HG03039 (cell line): ENCODE results near the gene NMNAT2.
"Not testable (repeated sequence)": the region's sequence is repeated elsewhere in the genome, so short reads cannot be mapped to it uniquely, and the experiment has no call there.

Source experiments
- ATAC-seq: cut with Tn5 transposase; IDR thresholded peaks from one replicate; pipeline ENCODE4 v1.9.1; 2021; ENCODE audit warnings: mild to moderate bottlenecking, moderate library complexity; ENCODE audit not compliant: unreplicated experiment

The NMNAT2 gene

GRCh38 chr1:183417772-183418491, at the start of gene NMNAT2:
Gene NMNAT2, minus strand, starts transcription at chr1:183418380. Its CDS starts 113 bp downstream, at chr1:183418267.
- no peak for ATAC-seq

GRCh38 chr1:183467687-183468086, 49.5 kb upstream of the NMNAT2 start:
- no peak for ATAC-seq

GRCh38 chr1:183466781-183467180, 48.6 kb upstream of the NMNAT2 start:
- ATAC-seq = no peak

- no peak for ATAC-seq
Observed at GRCh38 chr1:183463566-183463965, 45.4 kb upstream of the NMNAT2 start.

- ATAC-seq = no peak
Observed at GRCh38 chr1:183461350-183461749, 43.2 kb upstream of the NMNAT2 start.

GRCh38 chr1:183460596-183460995, 42.4 kb upstream of the NMNAT2 start:
- ATAC-seq = no peak

GRCh38 chr1:183457449-183457848, 39.3 kb upstream of the NMNAT2 start:
- no peak for ATAC-seq

- no peak for ATAC-seq
Observed at GRCh38 chr1:183456826-183457225, 38.6 kb upstream of the NMNAT2 start.

- ATAC-seq = no peak
Observed at GRCh38 chr1:183454377-183454776, 36.2 kb upstream of the NMNAT2 start.

- no peak for ATAC-seq
Observed at GRCh38 chr1:183450093-183450492, 31.9 kb upstream of the NMNAT2 start.

GRCh38 chr1:183449223-183449770, 31.1 kb upstream of the NMNAT2 start:
- no peak for ATAC-seq

- ATAC-seq = no peak
Observed at GRCh38 chr1:183444243-183444642, 26.1 kb upstream of the NMNAT2 start.

- ATAC-seq = no peak
Observed at GRCh38 chr1:183443466-183443865, 25.3 kb upstream of the NMNAT2 start.

- ATAC-seq = no peak
Observed at GRCh38 chr1:183443011-183443410, 24.8 kb upstream of the NMNAT2 start.

GRCh38 chr1:183438060-183438459, 19.9 kb upstream of the NMNAT2 start:
- ATAC-seq = no peak

- no peak for ATAC-seq
Observed at GRCh38 chr1:183435497-183435896, 17.3 kb upstream of the NMNAT2 start.

GRCh38 chr1:183433703-183434102, 15.5 kb upstream of the NMNAT2 start:
- no peak for ATAC-seq

GRCh38 chr1:183432548-183432875, 14.3 kb upstream of the NMNAT2 start:
- no peak for ATAC-seq

- ATAC-seq = no peak
Observed at GRCh38 chr1:183431840-183432547, 13.8 kb upstream of the NMNAT2 start.

GRCh38 chr1:183427591-183427990, 9.4 kb upstream of the NMNAT2 start:
- not testable (repeated sequence) for ATAC-seq

- no peak for ATAC-seq
Observed at GRCh38 chr1:183424691-183425090, 6.5 kb upstream of the NMNAT2 start.

GRCh38 chr1:183423541-183423940, 5.4 kb upstream of the NMNAT2 start:
- ATAC-seq = no peak
